Measurements from ENCODE around the gene SLC9C2.

GRCh38 chr1:173451981-173452380 is 150.9 kb downstream of the SLC9C2 start:
- no peak for TF ChIP-seq CTCF (IDR thresholded peaks at IDR 0.05)
- no peak for TF ChIP-seq POLR2AphosphoS5 (IDR thresholded peaks at IDR 0.05; ENCODE audit: low read depth, low read length)
- TF ChIP-seq TCF7L2 (IDR thresholded peaks at IDR 0.05; ENCODE audit: low read depth, low read length) = no peak
- TF ChIP-seq REST (IDR thresholded peaks at IDR 0.05; ENCODE audit: insufficient read depth in 1 of 2, low read depth in 2 of 2, low read length in 1 of 2) = no peak
- TF ChIP-seq SIN3A (IDR thresholded peaks at IDR 0.05; ENCODE audit: borderline replicate concordance, insufficient read depth, low read depth, low read length) = no peak

Data from Panc1 (cell line).